Fibroblast of skin of left biceps (primary cell): ENCODE data around the gene ACER2.

Experiments used
- DNase-seq, 2 experiments: peaks; one replicate each; pipeline ENCODE4 v3.0.0-alpha.2; 2013; ENCODE audit warnings: low read depth in 2 of 2

ACER2 gene

GRCh38 chr9:19456426-19456825 is 47.6 kb downstream of the ACER2 start:
- no peak for DNase-seq

GRCh38 chr9:19456996-19457692 is 48.3 kb downstream of the ACER2 start:
- peak; percentile 34 to 41 for DNase-seq

GRCh38 chr9:19457693-19458009 is 48.8 kb downstream of the ACER2 start:
- DNase-seq: no peak

- DNase-seq: no peak
Measured at GRCh38 chr9:19460243-19460642, 51.4 kb downstream of the ACER2 start.

- no peak for DNase-seq
Measured at GRCh38 chr9:19461135-19461534, 52.3 kb downstream of the ACER2 start.

GRCh38 chr9:19464061-19464763 is 55.4 kb downstream of the ACER2 start:
- no peak for DNase-seq

- DNase-seq: peak; percentile 41 to 49
Measured at GRCh38 chr9:19464764-19465585, 56.2 kb downstream of the ACER2 start.

- DNase-seq: no peak
Measured at GRCh38 chr9:19465586-19466279, 56.9 kb downstream of the ACER2 start.

GRCh38 chr9:19466280-19466639 is 57.5 kb downstream of the ACER2 start:
- DNase-seq: no peak

GRCh38 chr9:19469271-19469670 is 60.5 kb downstream of the ACER2 start:
- DNase-seq: no peak

- no peak for DNase-seq
Measured at GRCh38 chr9:19470567-19470966, 61.8 kb downstream of the ACER2 start.

GRCh38 chr9:19470981-19471650 is 62.3 kb downstream of the ACER2 start:
- DNase-seq: no peak

GRCh38 chr9:19471737-19472648 is 63.2 kb downstream of the ACER2 start:
- peak in 1 of 2 experiments; percentile 6 for DNase-seq

- DNase-seq: no peak
Measured at GRCh38 chr9:19473605-19474004, 64.8 kb downstream of the ACER2 start.

- DNase-seq: no peak
Measured at GRCh38 chr9:19479874-19480273, 71.1 kb downstream of the ACER2 start.

GRCh38 chr9:19480345-19480744 is 71.5 kb downstream of the ACER2 start:
- no peak for DNase-seq

GRCh38 chr9:19481121-19481870 is 72.5 kb downstream of the ACER2 start:
- DNase-seq: no peak

GRCh38 chr9:19481971-19482404 is 73.2 kb downstream of the ACER2 start:
- DNase-seq: no peak

GRCh38 chr9:19484699-19485098 is 75.9 kb downstream of the ACER2 start:
- no peak for DNase-seq

- DNase-seq: no peak
Measured at GRCh38 chr9:19485193-19485592, 76.4 kb downstream of the ACER2 start.
